K562 (cell line): ENCODE data around the gene MEOX1. TPM values are rescaled to one million over a fixed set of nuclear protein-coding genes. Genes with fewer than 3 reads are reported as not detected.

Source experiments
- ATAC-seq: fragments of 200-7000 bp; cut with Tn5 transposase; 3 replicates; pipeline ENCODE4 v1.9.1; 2020; ENCODE audit warnings: moderate library complexity
- BruUV-seq: library from RNA; stranded (reverse); fragments of 400-500 nt; replicated peaks from 2 replicates; lab custom pipeline; 2021; lab: Mats Ljungman, UMichigan
- CTCF ChIA-PET: fragments of 300-600 bp; formaldehyde crosslinking; extraction: SDS; loops from one replicate; lab custom pipeline; 2021; ENCODE audit warnings: low intra/inter-chr PET ratio; lab: Yijun Ruan, JAX
- POLR2A ChIA-PET: fragments of 300-600, 350-650 bp; sonication (Branson Sonifier 250); formaldehyde crosslinking; extraction: SDS; loops from one replicate; lab custom pipeline; 2021; ENCODE audit warnings: antibody characterized with exemption, inconsistent platforms; lab: Yijun Ruan, JAX
- DNase-seq, 4 experiments: peaks; one replicate each; pipeline versions ENCODE4 v3.0.0 to v3.0.0-alpha.2; 2011 to 2018; ENCODE audit warnings: low spot score in 3 of 4, mixed read lengths in 3 of 4; ENCODE audit errors: extremely low read depth in 1 of 4
- FAIRE-seq: peaks from 2 replicates; lab custom pipeline; 2011; peaks lifted over from hg19 to GRCh38; lab: Jason Lieb, UNC
- H2AFZ ChIP-seq: 2 replicates; pipeline ENCODE4 v1.6.0; 2011; ENCODE audit warnings: low read depth, low read length, control low read depth, inconsistent platforms
- H3K27ac ChIP-seq: fragments of 200-600 bp; 3 replicates; pipeline ENCODE4 v1.8.0; 2011; ENCODE audit warnings: low read depth, mild to moderate bottlenecking, control low read depth, inconsistent platforms, low read length, moderate library complexity, mixed read lengths; ENCODE audit errors: extremely low read depth
- H3K27me3 ChIP-seq, 2 experiments: fragments of 300-600 bp in 1 of 2; 2 replicates in 1 of 2; 3 replicates in 1 of 2; pipeline versions ENCODE4 v1.6.0 to v1.8.0; 2011; ENCODE audit warnings: inconsistent platforms in 2 of 2, low read length in 2 of 2, mild to moderate bottlenecking in 1 of 2, mixed read lengths in 1 of 2, moderate library complexity in 1 of 2; ENCODE audit not compliant: control insufficient read depth in 2 of 2, insufficient read depth in 2 of 2
- H3K36me3 ChIP-seq: fragments of 300-600 bp; 3 replicates; pipeline ENCODE4 v1.8.0; 2011; ENCODE audit warnings: mild to moderate bottlenecking, low read length, inconsistent platforms; ENCODE audit not compliant: control insufficient read depth, insufficient read depth
- H3K4me1 ChIP-seq, 2 experiments: fragments of 200-600 bp in 1 of 2; replicated peaks in 1 of 2; 2 replicates in 1 of 2; 3 replicates in 1 of 2; pipeline versions ENCODE4 v1.5.1 to v1.8.0; 2011; ENCODE audit warnings: inconsistent platforms in 2 of 2, low read length in 2 of 2, mild to moderate bottlenecking in 1 of 2, mixed read lengths in 1 of 2, moderate library complexity in 1 of 2; ENCODE audit not compliant: control insufficient read depth in 2 of 2, insufficient read depth in 2 of 2
- H3K4me2 ChIP-seq: 2 replicates; pipeline ENCODE4 v1.6.1; 2011; ENCODE audit warnings: low read length, control low read depth, inconsistent platforms, mixed read lengths; ENCODE audit not compliant: insufficient read depth
- H3K4me3 ChIP-seq: fragments of 200-600 bp; sonication (generic), shearing (Covaris generic); 2 replicates; pipeline ENCODE4 v1.5.1; 2016; ENCODE audit warnings: control low read depth, inconsistent platforms
- H3K79me2 ChIP-seq: fragments of 200-600 bp; 3 replicates; pipeline ENCODE4 v1.8.0; 2011; ENCODE audit warnings: low read length, inconsistent platforms; ENCODE audit not compliant: control insufficient read depth, insufficient read depth
- H3K9ac ChIP-seq, 2 experiments: 2 replicates each; pipeline versions ENCODE4 v1.6.0 to v1.6.1; 2011; ENCODE audit warnings: low read depth in 2 of 2, low read length in 2 of 2, control low read depth in 1 of 2, inconsistent platforms in 1 of 2, mild to moderate bottlenecking in 1 of 2, mixed read lengths in 1 of 2; ENCODE audit not compliant: insufficient read depth in 1 of 2
- H3K9me1 ChIP-seq: one replicate; pipeline ENCODE4 v1.6.0; 2011; ENCODE audit warnings: inconsistent platforms, mild to moderate bottlenecking, low read length, moderate library complexity; ENCODE audit not compliant: control insufficient read depth, insufficient read depth
- H3K9me3 ChIP-seq: replicated peaks from 2 replicates; pipeline ENCODE4 v1.5.1; 2011; ENCODE audit warnings: low read depth, low read length, inconsistent platforms; ENCODE audit not compliant: control insufficient read depth, insufficient read depth
- H4K20me1 ChIP-seq: replicated peaks from 2 replicates; pipeline ENCODE4 v1.6.1; 2011; ENCODE audit warnings: low read length, inconsistent platforms, mixed read lengths; ENCODE audit not compliant: control insufficient read depth, insufficient read depth
- CCNT2 ChIP-seq: IDR thresholded peaks from 2 replicates; pipeline ENCODE4 v1.6.1; 2011; ENCODE audit warnings: borderline replicate concordance, low read depth, mild to moderate bottlenecking, moderate library complexity, mixed read lengths, low read length; ENCODE audit not compliant: insufficient read length; ENCODE audit errors: extremely low read depth
- ILF3 ChIP-seq: fragments of 450-650 bp; IDR thresholded peaks from 2 replicates; pipeline ENCODE4 v1.6.1; 2018; ENCODE audit warnings: antibody characterized with exemption, mild to moderate bottlenecking, moderate library complexity, borderline replicate concordance
- MEIS2 ChIP-seq: fragments of 450-650 bp; IDR thresholded peaks from 2 replicates; pipeline ENCODE4 v1.6.1; 2014; ENCODE audit warnings: mild to moderate bottlenecking; ENCODE audit not compliant: partially characterized antibody
- NR2F6 ChIP-seq: fragments of 450-650 bp; formaldehyde crosslinking; IDR thresholded peaks from 2 replicates; pipeline ENCODE4 v1.4.0; 2020; ENCODE audit warnings: mild to moderate bottlenecking
- SETDB1 ChIP-seq: IDR thresholded peaks from one replicate; pipeline ENCODE4 v1.6.1; 2012; ENCODE audit warnings: low read length, control low read depth, inconsistent platforms
- SMARCC2 ChIP-seq: fragments of 450-650 bp; IDR thresholded peaks from 2 replicates; pipeline ENCODE4 v1.6.1; 2017; ENCODE audit warnings: antibody characterized with exemption, moderate library complexity, mild to moderate bottlenecking, low read depth
- ZNF507 ChIP-seq: conservative IDR thresholded peaks from 2 replicates; pipeline ENCODE4 v1.6.1; 2017; ENCODE audit warnings: missing genetic modification characterization, missing compliant biosample characterization
- ZNF668 ChIP-seq: fragments of 250-450 bp; sonication (Bioruptor Pico); IDR thresholded peaks from 2 replicates; pipeline ENCODE4 v1.8.0; 2022; ENCODE audit warnings: mild to moderate bottlenecking, inconsistent platforms
- ZNF77 ChIP-seq: fragments of 250-450 bp; sonication (Bioruptor Pico); IDR thresholded peaks from 2 replicates; pipeline ENCODE4 v1.5.0; 2020
- WGBS: fragments of 100-300 bp; shearing (Covaris generic); methylation state at CpG from one replicate; pipeline ENCODE4 v1.1.6; 2016; ENCODE audit warnings: low coverage, mixed read lengths; ENCODE audit not compliant: insufficient coverage; ENCODE audit errors: missing lambda C conversion rate; 5-methylcytosine and 5-hydroxymethylcytosine counted together
- in situ Hi-C: fragments of 300-500 bp; cut with MboI; formaldehyde crosslinking; loops from 4 replicates; pipeline ENCODE4 v1.15.0; 2018; ENCODE audit warnings: inconsistent platforms, mixed read lengths
- intact Hi-C: fragments of 100-400 bp; cut with micrococcal nuclease; formaldehyde crosslinking; loops from 2 replicates; pipeline ENCODE4 v1.14.2; 2022
- polyA plus RNA-seq, 8 experiments: library from polyadenylated mRNA; depleted of rRNA in 4 of 8; stranded (reverse) in 5 of 8; unstranded in 3 of 8; fragments of >200 nt; fragmentation: Nextera tagmentation in 2 of 8; fragmentation: Illumina TruSeq in 1 of 8; extraction: Ambion mirVana in 2 of 8; extraction: Trizol in 1 of 8; gene quantifications; 2 replicates each; pipeline versions ENCODE4 v1.2.1 to v1.2.3, GENCODE V29; 2011 to 2014; ENCODE audit warnings: inconsistent platforms in 1 of 8, missing spikeins in 1 of 8
- total RNA-seq, 7 experiments: library from RNA; depleted of rRNA in 6 of 7; stranded (reverse); fragments of >200 nt in 6 of 7; fragmentation: Illumina TruSeq in 2 of 7; extraction: Trizol in 2 of 7; gene quantifications; 2 replicates each; pipeline versions ENCODE4 v1.2.1 to v1.2.3, GENCODE V29; 2011 to 2021; ENCODE audit warnings: low replicate concordance in 1 of 7
- TF ChIP-seq, protein P1 (sequence below): fragments of 250-450 bp; sonication (Bioruptor Pico); IDR thresholded peaks from 2 replicates; pipeline ENCODE4 v1.5.0; 2021; ENCODE audit warnings: mild to moderate bottlenecking, moderate library complexity
- TF ChIP-seq, protein P2 (sequence below): sonication (generic); formaldehyde crosslinking; IDR thresholded peaks from 2 replicates; pipeline ENCODE4 v1.8.1; 2022; ENCODE audit warnings: missing genetic modification reagents

MEOX1 gene
- total and polyA plus RNA-seq, 9 of the 15 experiments (the other 6 are each of a cell fraction or from before 2014, with no cell fraction given), result not detected

DNA sequence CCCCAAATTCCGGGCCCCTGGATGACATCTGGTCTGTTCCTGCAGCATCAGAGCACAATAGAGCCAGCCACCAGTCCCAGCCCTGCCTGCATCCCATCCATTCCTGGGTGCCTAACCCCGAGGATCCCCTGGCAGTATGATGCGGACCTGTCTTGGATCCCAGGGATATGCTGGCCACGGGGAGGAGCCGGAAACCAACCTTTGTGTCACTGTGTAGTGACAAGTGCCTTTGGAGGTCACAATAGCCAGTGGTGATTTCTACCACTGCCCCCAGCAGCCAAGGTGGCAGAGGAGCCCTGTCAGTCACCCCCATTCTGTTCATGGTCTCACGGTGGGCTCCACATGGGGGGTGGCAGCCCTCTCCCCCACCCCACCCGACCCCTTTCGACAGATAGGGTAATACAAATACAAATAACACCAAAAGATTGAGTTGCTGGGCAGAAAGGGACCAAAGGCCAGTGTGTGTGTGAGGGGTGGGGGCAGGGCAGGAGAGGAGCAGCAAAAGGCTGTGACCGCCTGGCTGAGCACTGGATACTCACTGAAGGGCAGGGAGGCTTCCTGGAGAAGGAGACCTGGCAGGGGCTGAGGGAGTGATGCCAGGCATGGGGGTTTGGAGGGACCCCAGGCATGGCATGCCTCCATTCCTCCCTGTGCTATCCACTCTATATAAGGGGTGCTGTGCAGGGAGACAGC is 29.0 kb upstream of the MEOX1 start:
- no TSS peak for BruUV-seq
- no peaks in the 10 kb centered on the region for H3K4me1 ChIP-seq
- H3K27ac ChIP-seq, result no peak overlapping the region
- no peaks in the 10 kb centered on the region for H3K36me3 ChIP-seq
- H2AFZ ChIP-seq, result no peak overlapping the region
- ChIA-PET CTCF (interaction anchor here (11.2 kb wide), 1 partner anchor 71 kb away, joined by 310 read pairs; the partner anchor contains the start of gene SOST), POLR2A (interaction anchor here (0.8 to 1.3 kb wide), 4 partner anchors 11 to 113 kb away, joined by 3 to 5 read pairs (median 4); no protein-coding TSS in a partner anchor)
- H3K9ac ChIP-seq, result no peak overlapping the region
- TF ChIP-seq, protein P1, sequence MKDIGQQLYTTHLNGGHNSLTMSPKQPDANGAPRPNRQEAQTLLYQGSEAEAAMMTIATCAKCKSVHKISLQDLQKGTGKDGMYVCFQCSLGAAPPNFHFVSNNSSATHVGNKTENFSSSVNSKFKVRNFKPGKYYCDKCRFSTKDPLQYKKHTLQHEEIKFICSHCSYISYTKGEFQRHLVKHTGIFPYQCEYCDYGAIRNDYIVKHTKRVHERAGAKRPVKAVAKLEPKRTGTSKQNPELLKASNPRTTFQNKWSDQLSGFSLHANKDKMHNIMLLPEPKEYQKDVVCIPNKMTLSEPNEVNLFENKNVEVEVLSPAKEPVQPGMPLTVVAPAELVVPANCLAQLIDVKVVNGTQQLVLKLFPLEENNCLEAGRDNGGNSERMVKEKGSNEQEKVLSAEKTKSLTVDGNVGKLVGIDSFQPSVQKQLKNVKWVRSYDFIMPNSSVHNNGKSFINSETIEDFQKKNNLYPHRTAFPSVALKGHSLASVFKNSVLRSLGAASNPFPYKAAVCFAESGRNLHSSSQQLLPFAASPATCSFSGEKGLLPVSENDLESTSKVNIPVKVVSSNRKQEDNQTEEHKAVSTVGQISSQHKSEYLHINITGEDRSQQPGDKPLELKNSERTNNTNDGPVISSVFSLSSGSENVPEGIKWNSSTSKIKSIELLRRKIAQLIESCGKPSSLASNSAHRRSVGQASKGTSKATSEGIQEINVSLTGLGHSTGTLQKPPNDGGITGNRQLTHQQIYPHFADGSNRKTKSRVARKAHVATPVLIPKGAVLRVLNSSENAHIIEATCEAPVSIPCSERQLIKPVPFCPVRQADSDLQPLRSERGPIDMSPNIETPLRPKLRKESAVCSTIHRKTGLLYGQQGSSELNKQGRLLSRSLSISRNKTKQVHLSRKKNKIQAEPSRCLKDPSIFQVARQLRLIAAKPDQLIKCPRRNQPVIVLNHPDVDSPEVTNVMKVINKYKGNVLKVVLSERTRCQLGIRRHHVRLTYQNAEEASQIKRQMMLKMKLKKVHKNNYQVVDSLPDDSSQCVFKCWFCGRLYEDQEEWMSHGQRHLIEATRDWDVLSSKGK, result no peak
- TF ChIP-seq ZNF77 (CRISPR knock-in tag), result no peak
- no peak for TF ChIP-seq SETDB1
- TF ChIP-seq ZNF668 (CRISPR knock-in tag), result no peak
- TF ChIP-seq SMARCC2, result no peak
- TF ChIP-seq MEIS2, result no peak
- TF ChIP-seq, protein P2, sequence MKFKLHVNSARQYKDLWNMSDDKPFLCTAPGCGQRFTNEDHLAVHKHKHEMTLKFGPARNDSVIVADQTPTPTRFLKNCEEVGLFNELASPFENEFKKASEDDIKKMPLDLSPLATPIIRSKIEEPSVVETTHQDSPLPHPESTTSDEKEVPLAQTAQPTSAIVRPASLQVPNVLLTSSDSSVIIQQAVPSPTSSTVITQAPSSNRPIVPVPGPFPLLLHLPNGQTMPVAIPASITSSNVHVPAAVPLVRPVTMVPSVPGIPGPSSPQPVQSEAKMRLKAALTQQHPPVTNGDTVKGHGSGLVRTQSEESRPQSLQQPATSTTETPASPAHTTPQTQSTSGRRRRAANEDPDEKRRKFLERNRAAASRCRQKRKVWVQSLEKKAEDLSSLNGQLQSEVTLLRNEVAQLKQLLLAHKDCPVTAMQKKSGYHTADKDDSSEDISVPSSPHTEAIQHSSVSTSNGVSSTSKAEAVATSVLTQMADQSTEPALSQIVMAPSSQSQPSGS (CRISPR knock-in tag), result no peak
- no peak for TF ChIP-seq CCNT2
- TF ChIP-seq NR2F6, result no peak
- TF ChIP-seq ZNF507 (tag), result no peak
- TF ChIP-seq ILF3, result no peak
- intact Hi-C loops, result loop anchor here (10.0 kb wide), 1 partner anchor 154 kb away; the partner anchor contains the start of gene CD300LG
- H4K20me1 ChIP-seq, result no peaks in the 10 kb centered on the region; the same call in 1 of the 2 replicates
- H3K4me2 ChIP-seq, result no peak overlapping the region
- in situ Hi-C loops, result no loop called here
- ATAC-seq (no peak), FAIRE-seq (no peak), DNase-seq (no peak)
- peaks cover 10 to 43% of the 10 kb centered on the region in 2 experiments; a peak in 3 of 5 replicates for H3K27me3 ChIP-seq
- no peak overlapping the region for H3K4me3 ChIP-seq
- WGBS, result 2% methylated on average over 9 of the region's 9 CpGs
- no peaks in the 10 kb centered on the region for H3K9me3 ChIP-seq
- H3K9me1 ChIP-seq, result no peaks in the 10 kb centered on the region
- H3K79me2 ChIP-seq, result no peaks in the 10 kb centered on the region
